Measurements from ENCODE around the gene LCLAT1.

LCLAT1 gene

GRCh38 chr2:30421604-30422443 is 25.2 kb upstream of the LCLAT1 start:
- Histone ChIP-seq H3K9ac (no peak overlapping the region), H3K79me2 (no peaks in the 10 kb centered on the region), H3K27ac (no peak overlapping the region), H3K4me2 (ENCODE audit: low read length) (no peak overlapping the region), H3K4me1 (no peaks in the 10 kb centered on the region), H3K36me3 (ENCODE audit: control insufficient read depth, insufficient read depth, low read length) (no peaks in the 10 kb centered on the region), H3K9me3 (ENCODE audit: control insufficient read depth, low read length) (no peaks in the 10 kb centered on the region), H3K4me3 (ENCODE audit: low read depth, low read length) (no peak overlapping the region), H2AFZ (peak overlapping the region; percentile 10), H3K27me3 (ENCODE audit: control insufficient read depth, insufficient read depth, low read length) (no peaks in the 10 kb centered on the region)
- TF ChIP-seq, protein P1, sequence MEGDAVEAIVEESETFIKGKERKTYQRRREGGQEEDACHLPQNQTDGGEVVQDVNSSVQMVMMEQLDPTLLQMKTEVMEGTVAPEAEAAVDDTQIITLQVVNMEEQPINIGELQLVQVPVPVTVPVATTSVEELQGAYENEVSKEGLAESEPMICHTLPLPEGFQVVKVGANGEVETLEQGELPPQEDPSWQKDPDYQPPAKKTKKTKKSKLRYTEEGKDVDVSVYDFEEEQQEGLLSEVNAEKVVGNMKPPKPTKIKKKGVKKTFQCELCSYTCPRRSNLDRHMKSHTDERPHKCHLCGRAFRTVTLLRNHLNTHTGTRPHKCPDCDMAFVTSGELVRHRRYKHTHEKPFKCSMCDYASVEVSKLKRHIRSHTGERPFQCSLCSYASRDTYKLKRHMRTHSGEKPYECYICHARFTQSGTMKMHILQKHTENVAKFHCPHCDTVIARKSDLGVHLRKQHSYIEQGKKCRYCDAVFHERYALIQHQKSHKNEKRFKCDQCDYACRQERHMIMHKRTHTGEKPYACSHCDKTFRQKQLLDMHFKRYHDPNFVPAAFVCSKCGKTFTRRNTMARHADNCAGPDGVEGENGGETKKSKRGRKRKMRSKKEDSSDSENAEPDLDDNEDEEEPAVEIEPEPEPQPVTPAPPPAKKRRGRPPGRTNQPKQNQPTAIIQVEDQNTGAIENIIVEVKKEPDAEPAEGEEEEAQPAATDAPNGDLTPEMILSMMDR (IDR thresholded peaks at IDR 0.05): no peak

DNA sequence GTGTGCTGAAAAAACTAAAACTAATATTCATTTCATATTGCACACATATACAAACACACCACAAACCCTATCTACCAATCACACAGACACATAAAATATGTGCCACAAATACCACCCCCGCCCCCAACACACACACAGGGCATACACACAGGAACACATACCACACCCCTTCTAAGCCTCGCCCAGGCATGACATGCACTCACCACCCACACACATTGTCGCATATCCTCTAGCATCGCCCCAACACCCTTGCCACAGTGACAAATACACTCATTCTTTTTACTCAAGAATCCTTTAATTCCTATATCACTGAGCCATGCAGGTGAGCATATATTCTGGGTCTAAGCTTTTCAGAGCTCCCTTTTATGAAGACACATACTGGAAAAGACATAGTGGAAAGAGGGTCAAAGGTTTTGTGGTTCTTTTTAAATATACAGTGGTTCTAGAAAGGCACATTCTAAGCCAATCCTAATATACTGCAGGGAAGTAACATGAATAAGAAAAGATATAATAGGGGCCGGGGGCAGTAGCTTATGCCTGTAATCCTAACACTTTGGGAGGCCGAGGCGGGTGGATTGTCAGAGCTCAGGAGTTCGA is 24.5 kb upstream of the LCLAT1 start:
- no peaks in the 10 kb centered on the region for H3K9me3 ChIP-seq (ENCODE audit: control insufficient read depth, low read length)

GRCh38 chr2:30424231-30424630 is 22.8 kb upstream of the LCLAT1 start:
- Histone ChIP-seq H3K9ac (no peak overlapping the region), H3K36me3 (ENCODE audit: control insufficient read depth, insufficient read depth, low read length) (no peaks in the 10 kb centered on the region), H3K79me2 (no peaks in the 10 kb centered on the region), H3K27ac (no peak overlapping the region), H2AFZ (no peak overlapping the region), H3K27me3 (ENCODE audit: control insufficient read depth, insufficient read depth, low read length) (no peaks in the 10 kb centered on the region), H3K9me3 (ENCODE audit: control insufficient read depth, low read length) (no peaks in the 10 kb centered on the region), H3K4me1 (no peaks in the 10 kb centered on the region), H3K4me2 (ENCODE audit: low read length) (no peak overlapping the region), H3K4me3 (ENCODE audit: low read depth, low read length) (no peak overlapping the region)
- TF ChIP-seq, protein P1 (IDR thresholded peaks at IDR 0.05): no peak

More for the DNA sequence above, 24.5 kb upstream of the LCLAT1 start:
- Histone ChIP-seq H2AFZ (no peak overlapping the region), H3K36me3 (ENCODE audit: control insufficient read depth, insufficient read depth, low read length) (no peaks in the 10 kb centered on the region), H3K4me3 (ENCODE audit: low read depth, low read length) (no peak overlapping the region), H3K4me2 (ENCODE audit: low read length) (no peak overlapping the region), H3K79me2 (no peaks in the 10 kb centered on the region), H3K4me1 (no peaks in the 10 kb centered on the region), H3K27me3 (ENCODE audit: control insufficient read depth, insufficient read depth, low read length) (no peaks in the 10 kb centered on the region), H3K9ac (no peak overlapping the region), H3K27ac (no peak overlapping the region)
- TF ChIP-seq, protein P1 (IDR thresholded peaks at IDR 0.05): no peak

- Histone ChIP-seq H3K79me2 (no peaks in the 10 kb centered on the region), H3K36me3 (ENCODE audit: control insufficient read depth, insufficient read depth, low read length) (no peaks in the 10 kb centered on the region), H3K4me2 (ENCODE audit: low read length) (no peak overlapping the region), H3K27ac (no peak overlapping the region), H3K27me3 (ENCODE audit: control insufficient read depth, insufficient read depth, low read length) (no peaks in the 10 kb centered on the region), H2AFZ (no peak overlapping the region), H3K9ac (no peak overlapping the region), H3K9me3 (ENCODE audit: control insufficient read depth, low read length) (no peaks in the 10 kb centered on the region), H3K4me1 (no peaks in the 10 kb centered on the region), H3K4me3 (ENCODE audit: low read depth, low read length) (no peak overlapping the region)
- TF ChIP-seq, protein P1 (IDR thresholded peaks at IDR 0.05): no peak
Observed at GRCh38 chr2:30425326-30425725, 21.7 kb upstream of the LCLAT1 start.
